ENCODE data around the gene NDUFA13.

NDUFA13 gene

DNA sequence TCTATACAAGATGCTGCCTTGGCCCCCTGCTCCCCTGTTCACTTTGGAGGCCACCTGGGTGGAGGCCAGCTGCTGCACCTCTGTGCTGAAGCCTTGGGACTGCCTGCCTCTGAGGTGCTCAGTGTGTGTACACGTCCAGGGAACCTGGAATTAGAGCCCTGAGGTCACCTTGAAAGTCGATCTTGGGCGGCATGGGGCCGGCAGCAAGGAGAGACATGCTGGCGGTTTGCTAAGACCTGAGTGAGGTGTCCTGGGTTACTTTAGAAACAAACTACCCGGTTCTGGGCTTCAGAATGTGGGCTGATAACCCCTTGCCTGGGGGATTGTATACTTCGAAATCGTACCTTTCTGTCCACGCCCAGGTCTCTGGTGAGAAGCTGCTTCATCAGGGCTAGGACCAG is 26.2 kb upstream of the NDUFA13 start:
- DNase-seq (ENCODE audit: low spot score) = no peak

DNA sequence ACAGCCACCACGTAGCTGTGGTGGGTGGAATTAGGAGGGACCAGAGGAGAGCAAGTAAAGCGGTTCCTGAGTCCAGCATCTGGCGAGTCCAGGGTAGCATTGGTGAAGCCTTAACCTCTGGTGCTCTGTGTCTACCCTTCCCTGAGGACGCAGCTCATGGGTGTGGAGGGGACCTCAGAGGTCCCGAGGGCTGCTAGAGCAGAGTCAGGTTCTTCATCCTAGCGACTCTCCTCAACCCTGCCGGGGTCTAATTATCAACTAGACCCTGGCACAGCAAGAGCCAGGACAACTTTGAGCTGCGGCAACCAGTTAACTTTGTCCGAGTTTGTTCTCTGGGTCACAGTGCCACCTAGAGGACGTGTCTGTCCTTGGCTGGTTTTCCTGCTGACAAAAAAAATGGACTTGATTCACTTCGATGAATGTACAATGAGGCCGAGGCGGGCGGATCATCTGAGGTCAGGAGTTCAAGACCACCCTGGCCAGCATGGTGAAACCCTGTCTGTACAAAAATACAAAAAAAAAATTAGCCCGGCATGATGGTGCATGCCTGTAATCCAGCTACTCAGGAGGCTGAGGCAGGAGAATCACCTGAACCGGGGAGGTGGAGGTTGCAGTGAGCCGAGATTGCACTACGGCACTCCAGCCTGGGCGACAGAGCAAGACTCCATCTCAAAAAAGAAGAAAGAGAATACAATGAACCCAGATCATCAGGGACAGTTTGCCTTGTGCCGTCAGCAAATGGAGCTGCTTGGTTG is 25.6 kb upstream of the NDUFA13 start:
- DNase-seq (ENCODE audit: low spot score) = peak; percentile 98

GRCh38 chr19:19491321-19492025 is 24.6 kb upstream of the NDUFA13 start:
- DNase-seq (ENCODE audit: low spot score) = no peak

- no peak for DNase-seq (ENCODE audit: low spot score)
Observed at GRCh38 chr19:19492026-19492610, 23.9 kb upstream of the NDUFA13 start.

DNA sequence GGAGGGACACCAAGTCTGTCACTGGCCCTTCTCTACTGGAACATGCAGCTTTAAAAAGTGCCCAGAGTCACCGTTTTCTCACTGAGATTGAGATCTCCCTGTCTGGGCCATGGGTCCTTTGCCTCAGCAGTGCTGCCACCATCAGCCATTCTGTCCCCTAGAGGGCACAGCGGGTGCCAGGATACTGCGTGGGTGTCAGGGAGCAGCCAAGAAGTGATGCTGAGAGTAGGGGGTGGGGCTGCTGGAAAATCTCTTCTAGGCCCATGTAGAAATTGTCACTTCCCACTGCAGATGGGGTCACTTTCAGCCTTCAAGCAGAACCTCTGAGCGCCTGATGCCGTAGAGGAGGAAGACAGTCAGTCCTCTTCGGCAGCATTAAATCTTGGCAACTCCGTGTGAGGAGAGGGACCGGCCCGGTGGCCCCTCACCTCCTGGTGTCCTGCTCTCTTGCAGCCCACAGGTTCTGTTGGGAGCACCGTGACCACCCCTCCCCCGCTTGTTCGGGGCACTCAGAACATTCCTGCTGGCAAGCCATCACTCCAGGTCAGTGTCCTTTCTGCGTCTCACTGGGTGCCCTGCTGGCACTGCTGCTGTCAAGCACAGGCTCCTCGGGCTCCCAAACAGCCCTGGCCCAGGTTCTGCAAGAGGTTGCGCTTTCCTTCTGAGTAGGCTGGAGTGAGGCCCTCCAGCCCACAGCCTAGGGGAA is 22.0 kb upstream of the NDUFA13 start:
- no peak for DNase-seq (ENCODE audit: low spot score)

- DNase-seq (ENCODE audit: low spot score) = no peak
Observed at GRCh38 chr19:19495614-19496603, 20.1 kb upstream of the NDUFA13 start.

- DNase-seq (ENCODE audit: low spot score) = no peak
Observed at GRCh38 chr19:19498255-19498991, 17.6 kb upstream of the NDUFA13 start.

DNA sequence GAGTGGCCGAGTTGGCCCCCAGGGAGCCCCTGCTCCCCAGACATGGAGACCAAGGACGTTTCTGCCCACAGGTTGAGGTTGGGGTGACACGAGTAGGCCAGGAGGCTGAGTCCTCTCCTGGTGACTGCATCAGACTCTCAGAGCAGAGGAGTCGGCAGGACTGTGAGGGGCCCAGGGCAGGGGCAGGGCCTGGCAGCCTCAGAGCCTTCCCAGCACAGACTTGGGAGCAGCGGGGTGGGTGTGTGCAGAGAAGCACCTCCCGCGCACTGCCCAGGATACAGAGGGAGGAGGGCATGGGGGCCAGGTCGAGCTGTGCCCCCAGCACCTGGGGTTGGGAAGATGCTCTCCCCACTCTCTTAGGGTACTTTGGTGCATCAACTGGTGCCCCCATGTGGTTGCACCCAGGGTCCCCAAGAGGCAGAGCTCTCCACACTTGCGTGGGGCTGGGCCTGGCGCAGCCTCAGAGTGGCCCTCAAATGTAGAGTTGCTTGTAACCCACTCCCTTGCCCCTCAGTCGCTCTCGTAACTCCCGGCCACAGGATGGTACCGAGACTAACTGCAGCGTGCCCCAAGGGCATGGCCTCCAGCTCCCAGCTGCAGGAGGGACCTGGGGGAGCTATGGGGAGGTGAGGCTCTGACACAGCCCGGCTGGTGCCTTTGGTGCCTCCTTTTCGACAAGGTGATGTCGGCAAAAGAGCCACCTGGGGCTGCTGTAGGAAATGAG is 16.6 kb upstream of the NDUFA13 start:
- no peak for DNase-seq (ENCODE audit: low spot score)

DNA sequence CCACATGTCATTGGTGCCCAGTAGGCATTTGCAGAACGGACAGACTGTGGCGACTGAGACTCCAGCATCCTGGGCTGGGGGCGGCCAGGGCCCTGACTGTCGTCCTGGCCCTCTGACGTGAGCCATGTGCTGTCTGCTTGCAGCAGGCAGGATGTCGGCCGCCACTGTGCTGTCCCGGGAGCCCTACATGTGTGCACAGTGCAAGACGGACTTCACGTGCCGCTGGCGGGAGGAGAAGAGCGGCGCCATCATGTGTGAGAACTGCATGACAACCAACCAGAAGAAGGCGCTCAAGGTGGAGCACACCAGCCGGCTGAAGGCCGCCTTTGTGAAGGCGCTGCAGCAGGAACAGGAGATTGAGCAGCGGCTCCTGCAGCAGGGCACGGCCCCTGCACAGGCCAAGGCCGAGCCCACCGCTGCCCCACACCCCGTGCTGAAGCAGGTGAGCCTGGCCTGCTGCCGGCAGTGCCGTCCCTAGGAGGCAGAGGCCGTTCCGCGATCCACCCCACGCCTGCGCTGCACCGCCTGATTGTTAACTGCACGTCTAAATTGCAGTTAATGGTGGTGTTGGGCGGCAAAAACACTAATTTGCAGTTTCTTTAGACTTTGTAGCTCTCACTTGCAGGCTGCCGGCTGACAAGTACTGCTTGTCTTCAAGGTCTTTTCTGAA is 14.9 kb upstream of the NDUFA13 start:
- DNase-seq (ENCODE audit: low spot score) = no peak

- DNase-seq (ENCODE audit: low spot score) = no peak
Observed at GRCh38 chr19:19501798-19502197, 14.2 kb upstream of the NDUFA13 start.

DNA sequence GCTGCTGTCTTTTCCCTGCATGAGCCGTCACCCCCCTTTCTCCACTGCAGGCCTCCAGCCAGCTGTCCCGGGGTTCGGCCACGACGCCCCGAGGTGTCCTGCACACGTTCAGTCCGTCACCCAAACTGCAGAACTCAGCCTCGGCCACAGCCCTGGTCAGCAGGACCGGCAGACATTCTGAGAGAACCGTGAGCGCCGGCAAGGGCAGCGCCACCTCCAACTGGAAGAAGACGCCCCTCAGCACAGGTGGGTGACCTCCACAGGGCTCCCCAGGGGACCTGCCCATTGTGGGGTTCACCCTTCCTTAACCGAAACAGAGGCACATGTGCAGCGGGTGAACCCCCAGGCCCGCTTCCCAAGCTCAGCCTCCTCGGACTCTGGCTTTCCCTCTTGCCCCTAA is 13.7 kb upstream of the NDUFA13 start:
- no peak for DNase-seq (ENCODE audit: low spot score)

- DNase-seq (ENCODE audit: low spot score) = no peak
Observed at GRCh38 chr19:19502808-19503602, 13.0 kb upstream of the NDUFA13 start.

- DNase-seq (ENCODE audit: low spot score) = no peak
Observed at GRCh38 chr19:19504754-19505668, 11.0 kb upstream of the NDUFA13 start.

DNA sequence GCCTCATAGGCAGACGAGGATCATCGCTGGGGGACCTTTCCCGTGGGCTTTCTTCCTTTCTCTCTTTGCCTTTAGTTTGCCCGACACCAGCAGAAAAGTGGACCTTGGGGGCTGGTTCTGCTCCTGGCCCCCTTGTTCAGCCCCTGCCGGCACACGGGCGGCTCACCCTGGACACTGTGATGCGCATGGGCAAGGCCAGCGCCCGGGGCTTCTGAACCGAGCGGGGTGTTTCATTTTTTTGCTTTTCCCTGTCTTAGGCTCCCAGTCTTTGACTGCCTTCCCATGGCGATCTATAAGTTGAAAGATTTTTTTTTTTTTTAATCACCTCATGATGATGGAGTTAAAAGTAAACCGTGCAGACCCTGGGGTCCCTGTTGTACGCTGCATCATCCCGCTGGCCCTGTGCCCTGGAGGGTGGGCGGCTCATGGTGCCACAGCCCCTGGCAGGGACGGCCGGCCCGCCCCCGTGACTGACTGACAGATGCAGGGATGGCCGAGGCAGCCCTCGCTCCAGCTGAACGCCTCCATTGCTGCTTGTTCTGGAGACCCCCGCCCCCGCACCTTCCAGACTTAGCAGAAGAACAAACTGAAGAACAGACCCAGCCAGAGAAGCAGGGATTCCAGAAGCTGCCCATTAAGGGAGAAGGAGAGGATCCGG is 10.2 kb upstream of the NDUFA13 start:
- no peak for DNase-seq (ENCODE audit: low spot score)

DNA sequence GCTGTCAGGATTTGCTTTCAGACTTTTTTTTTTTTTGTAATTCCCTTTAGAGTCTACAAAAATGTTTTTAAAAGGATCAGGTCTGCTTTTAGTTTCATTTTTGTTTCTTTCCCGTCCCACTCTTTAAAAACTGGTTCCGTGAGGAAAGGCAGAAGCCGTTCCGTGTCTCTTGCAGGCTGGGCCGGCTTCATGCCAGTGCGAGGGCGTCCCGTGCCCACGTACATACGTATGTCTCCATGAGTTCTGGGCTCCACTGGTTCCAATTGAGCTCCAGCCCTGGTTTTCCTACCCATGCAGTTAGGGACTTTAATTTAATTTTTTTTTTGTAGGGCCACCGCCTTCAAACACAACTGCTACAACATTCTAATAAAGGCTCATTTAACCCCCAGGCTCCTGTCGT is 9.4 kb upstream of the NDUFA13 start:
- DNase-seq (ENCODE audit: low spot score) = no peak

DNA sequence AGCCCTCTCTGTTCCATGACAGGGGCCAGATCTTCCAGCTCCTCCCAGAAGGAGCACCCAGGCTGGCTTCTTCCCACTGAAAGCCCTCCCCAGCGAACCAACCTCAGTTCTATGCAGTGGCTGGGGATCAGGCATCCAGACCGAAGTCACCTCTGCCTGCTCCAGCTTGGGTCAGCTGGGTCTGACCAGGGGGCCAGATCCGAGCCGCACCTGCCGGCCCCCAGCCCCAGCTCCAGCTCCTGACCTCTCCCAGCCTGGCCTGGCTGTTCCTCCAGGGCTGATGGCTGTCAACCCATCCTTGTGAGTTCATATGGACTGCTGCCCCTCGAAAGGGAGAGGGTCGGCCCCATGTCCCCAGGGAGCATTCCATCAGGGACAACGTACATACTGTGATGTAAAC is 8.7 kb upstream of the NDUFA13 start:
- DNase-seq (ENCODE audit: low spot score) = no peak

DNA sequence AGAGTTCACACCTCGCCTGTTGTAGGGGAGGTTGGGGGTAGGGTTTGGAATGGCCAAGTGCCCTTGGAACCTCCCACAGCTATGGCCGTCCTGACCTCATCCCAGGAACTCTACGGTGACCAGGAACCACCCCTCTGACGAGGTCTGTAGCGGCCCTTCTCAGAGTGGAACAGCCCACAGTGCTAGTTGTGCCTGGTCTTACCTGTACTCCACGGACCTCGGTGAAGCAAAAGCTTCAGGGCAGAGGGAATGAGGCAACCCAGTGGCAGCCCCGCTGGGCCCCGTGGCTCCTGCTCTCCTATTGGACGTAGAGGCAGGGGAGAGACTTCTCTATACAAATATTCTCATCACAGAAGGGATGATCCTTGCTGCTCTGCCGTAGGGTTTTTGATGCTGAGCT is 7.8 kb upstream of the NDUFA13 start:
- no peak for DNase-seq (ENCODE audit: low spot score)
